OCI-LY7 (cell line): ENCODE results near the gene LUC7L. TPM values are rescaled to one million over a fixed set of nuclear protein-coding genes. Genes with fewer than 3 reads are reported as not detected.
"Not testable (repeated sequence)": the region's sequence is repeated elsewhere in the genome, so short reads cannot be mapped to it uniquely, and the experiment has no call there.

Experiments
- BruUV-seq: library from RNA; stranded (reverse); fragments of 400-500 nt; replicated peaks from 2 replicates; lab custom pipeline; 2021; lab: Mats Ljungman, UMichigan
- CTCF ChIA-PET: fragments of 300-600 bp; sonication (Branson Sonifier 250); formaldehyde crosslinking; loops from one replicate; lab custom pipeline; 2022; ENCODE audit warnings: antibody characterized with exemption; ENCODE audit not compliant: unreplicated experiment; lab: Charles Lee
- POLR2A ChIA-PET: fragments of 300-600 bp; sonication (Branson Sonifier 250); formaldehyde crosslinking; loops from one replicate; lab custom pipeline; 2022; ENCODE audit warnings: antibody characterized with exemption; lab: Charles Lee
- DNase-seq: peaks from one replicate; pipeline ENCODE4 v3.0.0-alpha.2; 2015; ENCODE audit warnings: low spot score
- H2AFZ ChIP-seq: fragments of 200-600 bp; sonication (generic), shearing (Covaris generic); 2 replicates; pipeline ENCODE4 v1.6.1; 2014; ENCODE audit warnings: mild to moderate bottlenecking, antibody characterized with exemption, low read length, moderate library complexity
- H3K27ac ChIP-seq: fragments of 200-600 bp; sonication (generic); 2 replicates; pipeline ENCODE4 v1.5.1; 2014; ENCODE audit warnings: mixed run types, low read depth, mild to moderate bottlenecking, moderate library complexity, low read length, inconsistent platforms; ENCODE audit not compliant: poor library complexity, severe bottlenecking
- H3K36me3 ChIP-seq: fragments of 200-600 bp; sonication (generic); 2 replicates; pipeline ENCODE4 v1.6.1; 2014; ENCODE audit warnings: mild to moderate bottlenecking, antibody characterized with exemption, low read length, moderate library complexity, mixed read lengths; ENCODE audit not compliant: insufficient read depth
- H3K4me1 ChIP-seq: fragments of 200-600 bp; sonication (generic); 2 replicates; pipeline ENCODE4 v1.5.1; 2014; ENCODE audit warnings: mild to moderate bottlenecking, low read length; ENCODE audit not compliant: insufficient read depth, poor library complexity, severe bottlenecking
- H3K4me2 ChIP-seq: fragments of 200-600 bp; sonication (generic); 2 replicates; pipeline ENCODE4 v1.6.1; 2014; ENCODE audit warnings: mild to moderate bottlenecking, low read length
- H3K4me3 ChIP-seq: fragments of 200-600 bp; sonication (generic); 2 replicates; pipeline ENCODE4 v1.5.1; 2014; ENCODE audit warnings: mild to moderate bottlenecking, low read depth, low read length; ENCODE audit not compliant: poor library complexity, severe bottlenecking
- H3K79me2 ChIP-seq: fragments of 200-600 bp; sonication (generic); 2 replicates; pipeline ENCODE4 v1.6.1; 2016; ENCODE audit warnings: low read depth, mild to moderate bottlenecking, low read length, moderate library complexity, mixed read lengths; ENCODE audit not compliant: insufficient read depth
- H3K9me2 ChIP-seq: fragments of 200-600 bp; sonication (generic); 2 replicates; pipeline ENCODE4 v1.6.1; 2016; ENCODE audit warnings: mild to moderate bottlenecking, low read length, mixed read lengths; ENCODE audit not compliant: insufficient read depth
- H3K9me3 ChIP-seq: fragments of 200-600 bp; sonication (generic); 2 replicates; pipeline ENCODE4 v1.6.1; 2014; ENCODE audit warnings: mild to moderate bottlenecking, mixed run types, low read length, mixed read lengths
- H4K20me1 ChIP-seq: fragments of 200-600 bp; sonication (generic); 2 replicates; pipeline ENCODE4 v1.6.1; 2014; ENCODE audit warnings: mild to moderate bottlenecking, antibody characterized with exemption, low read length, moderate library complexity, mixed read lengths; ENCODE audit not compliant: insufficient read depth
- CTCF ChIP-seq: fragments of 200-600 bp; sonication (generic); conservative IDR thresholded peaks from 2 replicates; pipeline ENCODE4 v1.5.1; 2014; ENCODE audit warnings: mild to moderate bottlenecking, antibody characterized with exemption, low read length, moderate library complexity, mixed read lengths
- EZH2phosphoT487 ChIP-seq: fragments of 200-600 bp; sonication (generic); IDR thresholded peaks from 2 replicates; pipeline ENCODE4 v1.6.1; 2018; ENCODE audit warnings: low read depth, borderline replicate concordance, mild to moderate bottlenecking, mixed run types, antibody characterized with exemption, low read length, moderate library complexity, mixed read lengths
- intact Hi-C: fragments of 100-400 bp; cut with micrococcal nuclease; formaldehyde crosslinking; loops from one replicate; pipeline ENCODE4 v1.10.0; 2022; ENCODE audit not compliant: unreplicated experiment
- total RNA-seq, 2 experiments: library from RNA; depleted of rRNA in 1 of 2; stranded (reverse); fragments of >200 nt in 1 of 2; shearing (Covaris generic) in 1 of 2; gene quantifications; 2 replicates each; pipeline ENCODE4 v1.2.3, GENCODE V29; 2014 to 2022

The LUC7L gene
- total RNA-seq, 2 experiments from 2014 or later: 81.4 to 90.5 TPM

GRCh38 chr16:268141-269053 lies 39.1 kb upstream of the LUC7L start:
- Histone ChIP-seq H4K20me1 (no peaks in the 10 kb centered on the region), H2AFZ (no peak overlapping the region), H3K79me2 (no peaks in the 10 kb centered on the region), H3K4me2 (no peak overlapping the region), H3K27ac (no peak overlapping the region), H3K9me2 (no peaks in the 10 kb centered on the region), H3K4me3 (no peak overlapping the region), H3K36me3 (no peaks in the 10 kb centered on the region), H3K9me3 (no peaks in the 10 kb centered on the region), H3K4me1 (no peaks in the 10 kb centered on the region)
- POLR2A ChIA-PET: no interaction called here
- CTCF ChIA-PET: no interaction called here
- TF ChIP-seq CTCF: no peak
- no peak for TF ChIP-seq EZH2phosphoT487
- intact Hi-C loops: no loop called here
- no peak for DNase-seq
- no TSS peak for BruUV-seq

- H3K36me3 ChIP-seq, POLR2A ChIA-PET, H3K4me3 ChIP-seq, DNase-seq, H3K4me1 ChIP-seq, CTCF ChIA-PET, H3K79me2 ChIP-seq, intact Hi-C loops, H3K27ac ChIP-seq, H3K9me2 ChIP-seq, H3K4me2 ChIP-seq, H4K20me1 ChIP-seq, H2AFZ ChIP-seq, H3K9me3 ChIP-seq, BruUV-seq: not testable (repeated sequence)
Observed at GRCh38 chr16:267562-267961, 38.3 kb upstream of the LUC7L start.

GRCh38 chr16:266258-267164 lies 37.3 kb upstream of the LUC7L start:
- intact Hi-C loops: no loop called here
- ChIA-PET CTCF (no interaction called here), POLR2A (no interaction called here)
- Histone ChIP-seq H4K20me1 (no peaks in the 10 kb centered on the region), H3K4me2 (no peak overlapping the region), H3K36me3 (no peaks in the 10 kb centered on the region), H3K27ac (no peak overlapping the region), H3K4me1 (no peaks in the 10 kb centered on the region), H3K9me2 (no peaks in the 10 kb centered on the region), H3K9me3 (no peaks in the 10 kb centered on the region), H3K4me3 (no peak overlapping the region), H3K79me2 (no peaks in the 10 kb centered on the region), H2AFZ (no peak overlapping the region)
- no peak for DNase-seq
- BruUV-seq: no TSS peak
- no peak for TF ChIP-seq EZH2phosphoT487
- no peak for TF ChIP-seq CTCF
